Renal cortical epithelial cell (primary cell): Measurements from ENCODE around the gene SNX15. TPM values are rescaled to one million over a fixed set of nuclear protein-coding genes. Genes with fewer than 3 reads are reported as not detected.

Source experiments
- DNase-seq: peaks from one replicate; pipeline ENCODE4 v3.0.0-alpha.2; 2011; ENCODE audit warnings: low read depth
- total RNA-seq: library from RNA; depleted of rRNA; stranded (reverse); fragments of >200 nt; gene quantifications from 2 replicates; pipeline ENCODE4 v1.2.3, GENCODE V29; 2014

SNX15 gene
- total RNA-seq, 1 donor from 2014 or later = 13.3 TPM

DNA sequence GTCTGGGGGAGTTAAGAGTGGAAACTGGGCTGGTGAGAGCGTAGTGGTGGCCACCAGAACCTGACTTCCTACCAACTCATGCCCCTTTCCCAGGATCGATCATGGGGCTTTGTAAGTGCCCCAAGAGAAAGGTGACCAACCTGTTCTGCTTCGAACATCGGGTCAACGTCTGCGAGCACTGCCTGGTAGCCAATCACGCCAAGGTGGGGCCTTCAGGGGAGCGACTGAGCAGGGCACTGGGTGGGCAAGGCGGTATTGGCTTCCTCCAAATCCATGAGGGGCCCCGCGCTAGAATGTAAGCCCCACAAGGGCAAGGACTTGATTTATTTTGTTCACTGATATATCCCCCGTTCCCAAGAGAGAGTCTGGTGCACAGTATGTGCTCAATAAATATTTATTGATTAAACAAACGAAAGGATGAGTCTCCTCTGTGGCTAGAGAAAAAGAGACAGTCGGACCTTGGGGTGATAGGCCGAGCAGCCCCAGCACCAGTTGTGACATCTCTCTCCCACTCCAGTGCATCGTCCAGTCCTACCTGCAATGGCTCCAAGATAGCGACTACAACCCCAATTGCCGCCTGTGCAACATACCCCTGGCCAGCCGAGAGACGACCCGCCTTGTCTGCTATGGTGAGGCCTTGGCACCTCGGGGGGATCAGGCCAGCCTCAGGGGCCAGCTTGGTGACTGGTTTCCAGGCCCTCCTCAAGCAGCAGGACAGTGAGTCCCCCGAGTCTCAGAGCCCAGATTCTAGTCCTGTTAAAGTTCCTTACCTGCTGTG lies 57.5 kb downstream of the SNX15 start:
- no peak for DNase-seq

DNA sequence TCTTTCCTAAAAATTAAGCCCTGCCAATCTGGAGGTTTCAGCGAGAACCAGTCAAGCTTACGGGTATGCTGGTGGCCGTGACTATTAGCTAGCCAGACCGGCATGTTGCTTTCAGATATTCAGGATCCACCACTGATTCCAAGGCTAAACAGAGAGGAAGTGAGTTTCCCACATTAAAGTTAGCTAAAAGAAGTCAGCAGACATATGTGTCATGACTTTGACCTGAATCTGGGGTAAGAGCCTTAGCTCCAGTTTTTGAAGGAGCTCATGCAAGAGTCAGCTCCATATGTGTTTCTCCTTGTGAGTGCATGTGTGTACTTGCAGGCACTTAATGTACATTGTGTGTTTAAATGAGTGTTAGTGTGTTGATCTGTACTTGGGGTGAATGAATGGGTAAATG lies 58.2 kb downstream of the SNX15 start:
- no peak for DNase-seq

DNA sequence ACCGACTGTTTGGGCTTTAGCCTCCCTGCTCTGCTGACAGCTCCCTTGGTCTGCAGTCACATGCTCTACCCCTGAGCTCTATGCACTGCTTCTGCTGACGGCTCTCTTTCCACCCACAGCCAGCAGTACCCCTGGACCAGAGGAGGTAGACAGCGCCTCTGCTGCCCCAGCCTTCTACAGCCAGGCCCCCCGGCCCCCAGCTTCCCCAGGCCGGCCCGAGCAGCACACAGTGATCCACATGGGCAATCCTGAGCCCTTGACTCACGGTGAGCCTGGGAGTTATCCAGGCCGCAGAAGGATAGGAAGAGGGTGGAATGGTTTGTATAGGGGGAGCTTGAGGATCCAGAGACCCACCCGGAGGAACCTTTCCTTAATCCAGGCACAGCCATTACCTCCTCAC lies 59.6 kb downstream of the SNX15 start:
- no peak for DNase-seq

DNA sequence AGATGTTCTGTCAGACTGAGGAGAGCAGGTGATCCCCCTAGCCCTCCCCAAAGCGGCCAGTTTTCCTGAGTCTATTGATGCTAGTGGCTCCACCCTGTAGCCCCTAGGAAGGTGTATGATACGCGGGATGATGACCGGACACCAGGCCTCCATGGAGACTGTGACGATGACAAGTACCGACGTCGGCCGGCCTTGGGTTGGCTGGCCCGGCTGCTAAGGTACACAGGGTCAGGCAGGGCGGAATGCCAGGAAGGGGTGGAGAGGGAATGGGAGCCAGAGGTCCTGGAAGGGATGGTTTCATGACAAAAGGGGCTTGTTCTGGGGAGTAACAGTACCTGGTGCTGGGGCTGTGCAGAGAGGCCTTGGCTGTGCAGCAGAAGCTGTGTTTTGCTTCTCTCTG lies 60.0 kb downstream of the SNX15 start:
- no peak for DNase-seq

DNA sequence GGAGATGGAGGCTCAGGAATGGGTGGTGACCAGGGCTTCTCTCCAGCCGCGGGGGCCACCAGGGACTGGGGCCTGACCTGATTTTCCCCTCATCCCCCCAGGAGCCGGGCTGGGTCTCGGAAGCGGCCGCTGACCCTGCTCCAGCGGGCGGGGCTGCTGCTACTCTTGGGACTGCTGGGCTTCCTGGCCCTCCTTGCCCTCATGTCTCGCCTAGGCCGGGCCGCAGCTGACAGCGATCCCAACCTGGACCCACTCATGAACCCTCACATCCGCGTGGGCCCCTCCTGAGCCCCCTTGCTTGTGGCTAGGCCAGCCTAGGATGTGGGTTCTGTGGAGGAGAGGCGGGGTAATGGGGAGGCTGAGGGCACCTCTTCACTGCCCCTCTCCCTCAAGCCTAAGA lies 60.6 kb downstream of the SNX15 start:
- no peak for DNase-seq

DNA sequence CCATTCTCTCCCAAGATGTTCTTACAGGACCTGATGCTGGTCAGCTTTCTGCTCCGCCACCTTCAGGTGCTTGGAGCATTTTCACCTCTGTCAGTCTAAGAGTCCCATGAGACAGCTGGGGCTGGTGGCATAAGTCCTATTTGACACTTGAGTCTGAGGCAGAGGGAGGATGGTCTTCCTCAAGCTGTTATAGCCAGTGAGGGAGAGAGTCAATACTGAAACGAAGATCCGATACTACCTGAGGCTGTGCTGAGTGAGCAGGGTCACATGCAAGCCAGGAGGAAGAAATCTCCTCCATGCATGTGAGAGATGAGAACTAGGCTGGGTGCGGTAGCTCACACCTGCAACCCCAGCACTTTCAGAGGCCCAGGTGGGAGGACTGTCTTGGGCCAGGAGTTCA lies 62.4 kb downstream of the SNX15 start:
- no peak for DNase-seq

Other genes starting within 250 kb of the SNX15 start
- gene SF1, start 248.9 kb upstream of the SNX15 start, total RNA-seq = 38.4 and 161 TPM in 2 replicates
- gene MAP4K2, start 224.2 kb upstream of the SNX15 start, total RNA-seq = 13.2 and 16.0 TPM in 2 replicates
- gene MEN1, start 216.9 kb upstream of the SNX15 start, total RNA-seq = 7.5 and 34.4 TPM in 2 replicates
- 8.7 and 9.4 TPM in 2 replicates for gene CDC42BPG, start 182.8 kb upstream of the SNX15 start, total RNA-seq
- gene EHD1, start 148.8 kb upstream of the SNX15 start, total RNA-seq = 103 and 181 TPM in 2 replicates
- gene ATG2A, start 110.2 kb upstream of the SNX15 start, total RNA-seq = 16.8 and 28.9 TPM in 2 replicates
- gene PPP2R5B, start 102.8 kb upstream of the SNX15 start, total RNA-seq = 21.7 and 22.9 TPM in 2 replicates
- gene GPHA2, start 91.5 kb upstream of the SNX15 start, total RNA-seq = not detected in 2 replicates
- gene MAJIN, start 55.3 kb upstream of the SNX15 start, total RNA-seq = not detected in 2 replicates
- 1.1 and 1.6 TPM in 2 replicates for gene BATF2, start 30.5 kb upstream of the SNX15 start, total RNA-seq
- gene ARL2, start 13.3 kb upstream of the SNX15 start, total RNA-seq = 87.3 and 107 TPM in 2 replicates
- gene SAC3D1, start 13.8 kb downstream of the SNX15 start, total RNA-seq = 11.3 and 13.4 TPM in 2 replicates
- gene NAALADL1, start 31.1 kb downstream of the SNX15 start, total RNA-seq = 7.8 and 10.9 TPM in 2 replicates
- 1.1 and 5.9 TPM in 2 replicates for gene CDCA5, start 56.6 kb downstream of the SNX15 start, total RNA-seq
- 23.1 and 30.2 TPM in 2 replicates for gene ZFPL1, start 56.8 kb downstream of the SNX15 start, total RNA-seq
- gene VPS51, start 68.8 kb downstream of the SNX15 start, total RNA-seq = 176 and 180 TPM in 2 replicates
- gene TM7SF2, start 84.4 kb downstream of the SNX15 start, total RNA-seq = 38.0 and 41.0 TPM in 2 replicates
- gene ZNHIT2, start 90.3 kb downstream of the SNX15 start, total RNA-seq = 8.3 and 14.2 TPM in 2 replicates
- 166 and 286 TPM in 2 replicates for gene FAU, start 94.7 kb downstream of the SNX15 start, total RNA-seq
- 55.3 and 97.8 TPM in 2 replicates for gene MRPL49, start 94.9 kb downstream of the SNX15 start, total RNA-seq
- 17.2 and 49.8 TPM in 2 replicates for gene SYVN1, start 107.1 kb downstream of the SNX15 start, total RNA-seq
- gene SPDYC, start 142.8 kb downstream of the SNX15 start, total RNA-seq = not detected in 2 replicates
- gene CAPN1, start 154.5 kb downstream of the SNX15 start, total RNA-seq = 223 and 251 TPM in 2 replicates
- gene POLA2, start 234.5 kb downstream of the SNX15 start, total RNA-seq = 3.2 and 7.1 TPM in 2 replicates